ENCODE data around the gene MACC1. TPM values are rescaled to one million over a fixed set of nuclear protein-coding genes. Genes with fewer than 3 reads are reported as not detected.

The MACC1 gene
- polyA plus RNA-seq, 1 experiment = not detected

DNA sequence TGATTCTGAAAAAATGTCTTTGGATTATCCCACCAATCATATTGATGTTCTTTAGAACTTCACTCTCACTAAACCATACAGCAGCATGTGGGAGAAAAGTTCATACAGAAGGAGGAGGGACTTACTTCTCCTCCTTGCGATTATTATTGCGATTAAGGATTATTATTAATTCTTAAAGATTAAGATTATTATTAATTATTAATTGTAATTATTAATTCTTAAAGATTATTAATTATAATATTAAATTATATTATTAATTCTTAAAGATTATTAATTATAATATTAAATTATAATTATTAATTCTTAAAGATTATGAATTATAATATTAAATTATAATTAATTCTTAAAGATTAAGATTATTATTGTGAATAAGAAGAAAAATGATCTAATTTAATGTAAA, 80.5 kb downstream of the MACC1 start:
- TF ChIP-seq, protein P1, sequence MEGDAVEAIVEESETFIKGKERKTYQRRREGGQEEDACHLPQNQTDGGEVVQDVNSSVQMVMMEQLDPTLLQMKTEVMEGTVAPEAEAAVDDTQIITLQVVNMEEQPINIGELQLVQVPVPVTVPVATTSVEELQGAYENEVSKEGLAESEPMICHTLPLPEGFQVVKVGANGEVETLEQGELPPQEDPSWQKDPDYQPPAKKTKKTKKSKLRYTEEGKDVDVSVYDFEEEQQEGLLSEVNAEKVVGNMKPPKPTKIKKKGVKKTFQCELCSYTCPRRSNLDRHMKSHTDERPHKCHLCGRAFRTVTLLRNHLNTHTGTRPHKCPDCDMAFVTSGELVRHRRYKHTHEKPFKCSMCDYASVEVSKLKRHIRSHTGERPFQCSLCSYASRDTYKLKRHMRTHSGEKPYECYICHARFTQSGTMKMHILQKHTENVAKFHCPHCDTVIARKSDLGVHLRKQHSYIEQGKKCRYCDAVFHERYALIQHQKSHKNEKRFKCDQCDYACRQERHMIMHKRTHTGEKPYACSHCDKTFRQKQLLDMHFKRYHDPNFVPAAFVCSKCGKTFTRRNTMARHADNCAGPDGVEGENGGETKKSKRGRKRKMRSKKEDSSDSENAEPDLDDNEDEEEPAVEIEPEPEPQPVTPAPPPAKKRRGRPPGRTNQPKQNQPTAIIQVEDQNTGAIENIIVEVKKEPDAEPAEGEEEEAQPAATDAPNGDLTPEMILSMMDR (IDR thresholded peaks at IDR 0.05; ENCODE audit: insufficient read depth, low read depth, low read length) = no peak
- no peaks in the 10 kb centered on the region for H3K27me3 ChIP-seq (ENCODE audit: control insufficient read depth, insufficient read depth, low read length)
- CTCF ChIA-PET = no interaction called here

DNA sequence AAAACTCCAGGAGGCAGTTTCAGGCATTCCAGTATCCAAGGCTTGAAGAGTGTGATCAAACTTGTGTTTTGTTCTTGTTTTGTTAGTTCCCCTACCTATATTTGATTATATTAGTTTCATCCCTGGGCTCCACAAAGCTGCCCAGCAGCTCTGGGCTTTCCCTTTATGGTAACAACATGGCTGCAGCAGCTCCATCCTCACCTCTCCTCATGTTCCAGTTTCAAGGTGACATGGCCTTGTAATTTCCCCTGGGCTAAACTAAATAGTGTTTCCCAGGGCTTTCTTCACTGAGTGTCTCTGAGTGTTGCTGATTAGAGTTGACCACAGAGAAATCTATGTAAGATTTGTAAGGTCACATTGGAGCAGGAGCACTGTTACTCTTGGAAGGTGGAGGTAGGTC, 83.4 kb downstream of the MACC1 start:
- ChIA-PET CTCF (interaction anchor here (2.0 kb wide), 1 partner anchor 9 kb away, joined by 5 read pairs; no protein-coding TSS in a partner anchor), POLR2A (no interaction called here)
- no peak for DNase-seq (ENCODE audit: low read depth)
- TF ChIP-seq, protein P1 (IDR thresholded peaks at IDR 0.05; ENCODE audit: insufficient read depth, low read depth, low read length) = no peak
- no peaks in the 10 kb centered on the region for H3K27me3 ChIP-seq (ENCODE audit: control insufficient read depth, insufficient read depth, low read length)
- no peaks in the 10 kb centered on the region for H3K36me3 ChIP-seq (ENCODE audit: control insufficient read depth, insufficient read depth, low read length)
- H3K4me3 ChIP-seq (ENCODE audit: low read depth, low read length) = no peak overlapping the region

More for the DNA sequence above, 80.5 kb downstream of the MACC1 start:
- H3K4me3 ChIP-seq (ENCODE audit: low read depth, low read length) = no peak overlapping the region
- DNase-seq (ENCODE audit: low read depth) = no peak
- POLR2A ChIA-PET = no interaction called here
- no peaks in the 10 kb centered on the region for H3K36me3 ChIP-seq (ENCODE audit: control insufficient read depth, insufficient read depth, low read length)

DNA sequence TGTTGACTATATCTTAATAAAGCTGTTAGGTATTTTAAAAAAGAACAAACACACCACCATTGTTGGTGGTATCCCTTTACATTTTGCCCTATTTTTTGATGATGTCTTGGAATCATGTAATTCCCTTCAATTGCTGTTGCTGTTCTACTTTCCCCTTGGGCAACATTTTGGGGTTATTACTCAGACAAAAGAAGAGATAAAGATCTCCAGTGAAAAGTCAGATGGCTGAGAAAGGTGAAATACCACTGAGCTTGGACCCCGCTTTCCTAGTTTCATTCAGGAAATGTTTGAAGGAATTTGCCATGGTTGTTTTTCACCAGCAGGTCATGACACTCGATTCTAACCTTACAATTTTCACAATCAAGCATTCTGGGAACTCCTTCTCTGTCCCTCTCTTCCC, 84.6 kb downstream of the MACC1 start:
- Histone ChIP-seq H3K36me3 (ENCODE audit: control insufficient read depth, insufficient read depth, low read length) (no peaks in the 10 kb centered on the region), H3K27me3 (ENCODE audit: control insufficient read depth, insufficient read depth, low read length) (no peaks in the 10 kb centered on the region), H3K4me3 (ENCODE audit: low read depth, low read length) (no peak overlapping the region)
- no peak for DNase-seq (ENCODE audit: low read depth)
- TF ChIP-seq, protein P1 (IDR thresholded peaks at IDR 0.05; ENCODE audit: insufficient read depth, low read depth, low read length) = no peak
- POLR2A ChIA-PET = no interaction called here
- CTCF ChIA-PET = interaction anchor here (1.5 to 2.0 kb wide), 2 partner anchors 8 to 10 kb away, joined by 5 read pairs; no protein-coding TSS in a partner anchor

DNA sequence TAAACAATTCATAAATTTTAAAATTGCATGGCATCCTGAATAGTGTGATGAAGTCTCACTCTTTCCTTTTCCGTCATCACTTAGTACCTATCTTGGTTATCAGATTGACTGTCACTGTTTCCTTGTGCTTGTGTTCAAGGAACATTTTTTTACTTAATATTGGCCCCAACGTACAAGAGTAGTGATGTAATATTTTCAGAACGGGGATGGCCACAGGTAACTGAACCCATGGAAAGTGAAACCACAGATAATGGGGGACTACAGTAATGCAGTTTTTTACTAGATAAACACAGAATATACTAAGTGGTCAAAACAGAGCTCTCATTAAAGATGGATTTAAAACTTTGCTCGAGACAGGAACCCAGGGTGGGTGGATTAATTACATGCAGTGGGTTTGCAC, 85.4 kb downstream of the MACC1 start:
- CTCF ChIA-PET = interaction anchor here (0.9 to 1.5 kb wide), 2 partner anchors 9 to 19 kb away, joined by 3 to 5 read pairs; no protein-coding TSS in a partner anchor
- no peak for DNase-seq (ENCODE audit: low read depth)
- no peaks in the 10 kb centered on the region for H3K27me3 ChIP-seq (ENCODE audit: control insufficient read depth, insufficient read depth, low read length)
- POLR2A ChIA-PET = no interaction called here
- TF ChIP-seq, protein P1 (IDR thresholded peaks at IDR 0.05; ENCODE audit: insufficient read depth, low read depth, low read length) = no peak
- H3K4me3 ChIP-seq (ENCODE audit: low read depth, low read length) = no peak overlapping the region
- no peaks in the 10 kb centered on the region for H3K36me3 ChIP-seq (ENCODE audit: control insufficient read depth, insufficient read depth, low read length)

DNA sequence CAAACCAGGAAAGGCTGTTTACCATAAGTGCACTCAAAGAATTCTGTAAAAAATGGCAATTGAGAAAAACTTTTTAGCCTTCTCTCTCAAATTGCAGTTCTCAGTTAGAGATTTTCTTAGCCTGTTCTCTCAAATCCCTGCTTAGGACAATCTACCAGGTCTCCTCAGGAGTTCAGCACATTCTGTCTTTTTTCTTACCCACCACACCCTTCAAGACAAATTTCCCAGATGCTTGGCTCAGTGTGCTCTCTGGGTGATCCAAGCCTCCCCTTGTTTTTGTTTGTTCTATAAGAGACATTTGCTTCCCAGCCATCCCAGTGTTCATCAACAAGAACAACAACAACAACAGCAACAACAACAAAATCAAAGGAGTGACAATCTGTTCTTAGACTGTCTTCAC, 87.3 kb downstream of the MACC1 start:
- no peak for DNase-seq (ENCODE audit: low read depth)
- no peaks in the 10 kb centered on the region for H3K27me3 ChIP-seq (ENCODE audit: control insufficient read depth, insufficient read depth, low read length)
- TF ChIP-seq, protein P1 (IDR thresholded peaks at IDR 0.05; ENCODE audit: insufficient read depth, low read depth, low read length) = no peak
- H3K4me3 ChIP-seq (ENCODE audit: low read depth, low read length) = no peak overlapping the region
- H3K36me3 ChIP-seq (ENCODE audit: control insufficient read depth, insufficient read depth, low read length) = no peaks in the 10 kb centered on the region
- CTCF ChIA-PET = no interaction called here
- POLR2A ChIA-PET = no interaction called here

Measured in BJ (cell line).